NCI-H2171 treated with DMSO at 0.1 percent for 48 hours (cell line): ENCODE results near the gene SDHA.
A peak's percentile ranks its signal among the peaks of the same experiment; 100 is the strongest.
"Not testable (repeated sequence)": the region's sequence is repeated elsewhere in the genome, so short reads cannot be mapped to it uniquely, and the experiment has no call there.

ENCODE experiments used
- DNase-seq: peaks from one replicate; lab custom pipeline; 2025; lab: John Stamatoyannopoulos, UW

The SDHA gene

DNA sequence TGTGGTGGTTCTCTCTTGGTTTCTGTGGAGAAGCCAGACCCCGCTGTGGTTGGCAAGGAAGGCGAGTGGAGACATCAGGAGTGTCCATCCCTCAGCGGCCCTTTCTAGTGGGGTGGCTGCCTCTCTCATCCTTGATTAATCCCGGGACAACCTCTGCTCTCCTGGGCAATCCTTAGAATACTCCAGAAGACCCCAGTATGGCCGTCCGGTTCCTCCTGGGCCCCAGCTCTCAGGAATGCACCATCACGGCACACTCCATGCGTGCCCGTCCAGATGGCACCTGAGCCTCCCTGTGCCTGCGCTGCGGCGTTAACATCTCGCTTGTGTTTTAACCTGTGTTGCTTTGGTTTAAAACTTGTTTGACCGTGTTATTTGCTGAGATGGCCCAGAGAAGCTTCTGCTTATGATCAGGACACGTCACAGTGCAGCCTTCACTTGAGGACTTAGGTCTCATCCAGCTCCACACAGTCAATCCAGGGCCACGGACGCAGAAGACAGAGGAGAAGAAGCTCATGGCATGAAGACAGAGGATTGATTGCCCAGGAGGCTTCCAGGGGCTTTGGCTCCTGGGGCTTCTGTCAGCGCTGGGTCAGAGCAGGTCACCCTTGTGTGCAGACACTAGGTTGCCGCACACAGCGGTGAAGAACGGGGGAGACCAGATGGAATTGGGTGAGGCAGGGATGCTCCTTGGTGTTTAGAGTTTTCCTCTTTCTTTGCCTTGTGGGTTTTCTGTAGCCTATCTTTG is 82.7 kb downstream of the SDHA start:
- not testable (repeated sequence) for DNase-seq

GRCh38 chr5:302416-302815 is 84.3 kb downstream of the SDHA start:
- not testable (repeated sequence) for DNase-seq

DNA sequence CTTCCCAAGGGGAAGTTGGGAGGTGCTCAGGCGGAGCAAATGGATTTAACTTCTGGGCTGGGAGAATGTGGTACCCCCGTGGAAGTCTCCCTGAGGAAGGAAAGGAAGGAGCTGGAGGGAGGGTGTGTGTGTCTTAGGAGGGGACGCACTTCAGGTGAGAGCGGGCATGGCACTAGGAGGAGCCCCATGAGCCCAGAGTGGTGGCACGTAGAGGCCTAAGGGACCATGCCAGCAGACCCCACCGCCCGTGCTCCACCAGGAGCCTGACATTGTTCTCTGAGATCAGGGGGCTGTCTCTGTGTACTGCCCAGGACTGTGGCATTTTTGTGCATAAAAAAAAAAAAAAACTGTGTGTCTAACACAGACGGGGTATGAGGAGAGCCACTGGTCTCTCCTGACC is 84.8 kb downstream of the SDHA start:
- no peak for DNase-seq

DNA sequence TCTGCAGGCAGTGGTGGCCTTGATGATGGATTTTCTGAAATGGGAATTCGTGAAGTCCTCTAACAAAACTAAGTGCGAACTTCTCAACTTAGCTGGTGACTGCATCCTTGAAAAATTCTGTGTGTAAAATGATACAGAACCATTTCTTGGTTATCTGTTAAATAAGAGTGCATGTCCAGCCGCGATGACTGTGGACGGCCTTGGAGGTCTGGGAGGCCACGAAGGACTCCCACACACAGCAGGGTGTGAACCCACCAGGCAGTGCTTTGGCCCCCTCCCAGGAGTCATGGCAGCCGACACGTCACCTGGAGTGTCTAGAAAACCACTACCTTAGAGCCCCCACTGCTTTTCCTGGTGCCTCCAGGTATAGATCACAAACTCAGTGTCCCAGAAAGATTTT is 85.6 kb downstream of the SDHA start:
- DNase-seq = not testable (repeated sequence)

DNA sequence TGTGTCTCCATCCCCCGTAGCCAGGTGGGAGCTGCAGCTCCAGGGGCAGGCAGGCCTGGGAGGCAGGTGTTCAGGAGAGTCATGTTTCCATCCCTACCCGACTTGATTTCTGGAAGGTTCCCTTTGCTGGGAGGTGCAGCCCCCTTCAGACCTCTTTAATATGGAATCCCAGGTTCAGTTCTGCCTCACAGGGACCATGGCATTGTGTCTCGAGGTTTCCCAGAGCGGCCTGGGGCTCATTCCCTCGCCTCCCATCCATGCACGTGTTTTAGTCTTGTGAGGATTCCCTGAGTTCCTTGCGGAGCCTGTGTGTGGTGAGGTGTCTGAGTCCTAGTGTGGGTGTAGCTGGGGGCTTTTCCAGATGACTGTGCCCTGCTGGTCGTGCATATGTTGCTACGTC is 86.9 kb downstream of the SDHA start:
- peak; percentile 58 for DNase-seq

- DNase-seq = no peak
Observed at GRCh38 chr5:305459-305858, 87.3 kb downstream of the SDHA start.

DNA sequence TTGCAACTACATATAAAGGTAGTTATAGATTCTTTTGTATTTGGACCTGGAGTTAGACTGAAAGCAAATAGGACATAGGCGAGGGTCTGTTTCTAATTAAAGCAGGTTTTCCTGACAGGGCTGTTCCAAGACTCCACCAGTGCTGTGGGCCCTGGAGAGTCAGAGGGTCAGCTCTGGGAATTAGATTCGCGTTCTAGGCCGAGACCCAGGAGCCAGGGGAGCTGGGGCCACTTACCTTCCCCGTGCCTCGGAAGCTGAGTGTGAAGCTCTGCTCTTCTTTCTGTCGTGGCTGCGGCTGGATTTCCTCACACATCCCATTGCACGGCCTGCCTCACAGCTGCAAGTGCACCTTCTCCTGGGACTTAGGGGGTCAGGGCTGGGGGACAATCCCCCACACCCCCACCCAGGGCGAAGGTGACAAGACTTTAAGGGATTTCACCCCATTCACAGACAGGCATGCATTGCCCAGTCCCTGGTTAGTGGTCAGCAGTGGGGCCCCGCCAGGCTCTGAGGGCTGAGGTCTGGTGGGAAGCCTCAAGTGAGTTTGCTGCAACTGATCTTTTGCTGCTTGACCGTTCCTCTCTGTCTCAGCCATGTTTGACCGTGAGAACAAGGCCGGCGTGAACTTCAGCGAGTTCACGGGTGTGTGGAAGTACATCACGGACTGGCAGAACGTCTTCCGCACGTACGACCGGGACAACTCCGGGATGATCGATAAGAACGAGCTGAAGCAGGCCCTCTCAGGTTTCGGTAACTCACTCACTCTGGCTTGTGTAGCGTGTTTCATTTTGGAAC is 88.1 kb downstream of the SDHA start:
- no peak for DNase-seq
